Stimulated activated CD4-positive, alpha-beta T cell treated with anti-CD3 and anti-CD28 coated beads, Interleukin-1b, Interleukin-23, amount 100 ng/mL, for 1 hour (primary cell): ENCODE results near the gene ZP1.

Experiments used
- DNase-seq, 2 donors: peaks; one replicate each; pipeline ENCODE4 v3.0.0-alpha.2; 2020; ENCODE audit warnings: low read depth in 2 of 2

Gene ZP1

DNA sequence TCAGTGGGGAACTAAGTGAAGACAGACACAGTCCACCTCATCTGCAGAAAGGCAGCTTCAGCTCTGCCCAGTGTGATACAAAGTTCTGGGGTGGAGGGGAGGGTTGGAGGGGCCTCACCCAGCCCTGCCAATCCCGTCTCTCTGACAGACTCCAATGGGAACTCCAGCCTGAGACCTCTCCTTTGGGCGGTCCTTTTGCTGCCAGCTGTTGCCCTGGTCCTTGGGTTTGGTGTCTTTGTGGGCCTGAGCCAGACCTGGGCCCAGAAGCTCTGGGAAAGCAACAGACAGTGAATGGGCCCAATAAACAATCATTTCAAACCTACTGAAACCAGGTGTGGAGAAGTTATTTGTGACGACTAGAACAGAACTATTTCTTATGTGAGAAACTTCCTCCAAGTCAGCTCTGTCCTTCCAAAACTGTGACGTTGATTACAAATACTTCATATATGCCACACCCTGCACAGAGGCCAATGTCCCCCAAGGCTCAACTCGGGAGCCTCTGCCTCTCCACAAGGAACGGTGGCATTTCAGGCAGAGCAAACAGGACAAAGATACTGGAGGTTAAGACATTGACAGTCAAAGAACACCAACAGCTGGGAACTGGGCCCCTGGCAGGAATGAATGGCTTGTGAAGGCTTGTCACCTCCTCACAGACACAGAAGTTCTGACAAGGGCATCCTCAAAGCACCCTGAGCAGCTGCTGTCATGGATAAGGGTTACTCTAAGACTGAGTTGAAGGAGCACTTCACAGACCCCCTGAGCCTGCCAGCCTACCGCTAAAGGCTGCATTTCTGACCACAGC is 8.2 kb downstream of the ZP1 start:
- no peak for DNase-seq

GRCh38 chr11:60876168-60876485 is 8.8 kb downstream of the ZP1 start:
- no peak for DNase-seq

DNA sequence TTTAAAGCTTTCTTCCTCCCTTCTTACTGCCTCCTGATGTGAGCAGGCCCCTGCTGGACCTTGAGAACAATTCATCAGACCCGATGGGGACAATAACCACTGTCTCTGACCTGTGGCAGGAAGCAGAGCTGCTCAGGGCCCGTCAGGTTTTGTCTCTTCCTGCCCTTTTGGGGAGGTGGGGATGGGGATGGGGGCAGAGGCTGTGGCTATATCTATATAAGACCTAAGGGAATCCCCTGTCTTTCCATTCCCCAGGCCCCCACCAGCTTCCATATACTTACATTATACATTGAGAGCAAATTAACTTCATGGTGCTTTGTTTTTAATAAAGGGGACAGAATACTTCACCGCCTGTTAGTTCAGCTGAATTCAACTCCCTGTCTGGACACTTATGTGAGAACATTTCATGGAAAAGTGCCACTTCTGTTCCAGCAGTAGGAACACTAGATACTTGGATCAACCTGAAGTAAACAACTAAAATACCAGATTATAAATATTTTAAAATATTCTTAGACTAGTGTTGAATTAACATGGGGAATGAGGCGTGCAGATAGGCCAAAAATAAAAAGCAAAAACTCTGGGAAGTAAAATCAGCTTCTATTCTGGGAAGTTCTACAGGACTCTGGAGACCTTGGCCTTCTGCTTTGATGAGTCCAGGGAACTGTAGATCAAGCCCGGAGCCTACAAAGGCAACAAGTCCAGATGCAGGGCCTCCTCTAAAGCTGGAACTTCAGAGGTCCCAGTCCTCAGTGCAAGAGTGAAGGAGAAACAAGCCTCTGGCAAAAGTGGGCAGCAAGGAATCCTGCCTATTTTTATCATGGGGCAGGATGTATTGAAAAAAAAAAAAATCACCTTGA is 11.1 kb downstream of the ZP1 start:
- DNase-seq, result no peak

DNA sequence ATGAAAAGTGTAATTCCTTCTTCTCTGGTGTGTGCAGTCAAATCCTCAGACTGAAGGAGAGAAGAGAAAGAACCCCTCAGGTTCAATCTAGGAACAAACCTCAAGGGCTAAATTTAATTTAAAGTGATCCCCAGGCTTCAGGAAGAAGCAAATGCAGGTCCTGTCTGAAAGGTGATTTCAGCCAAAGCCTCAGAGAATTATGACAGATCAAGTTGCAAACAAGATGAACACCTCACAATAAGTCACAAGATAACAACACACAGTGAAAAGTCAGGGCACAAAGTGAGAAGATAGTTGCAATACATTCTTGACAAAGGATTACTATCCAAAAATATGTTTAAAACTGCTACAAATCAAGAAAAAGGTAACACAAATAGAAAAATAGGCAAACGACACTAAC is 11.8 kb downstream of the ZP1 start:
- DNase-seq, result no peak

GRCh38 chr11:60879971-60880588 is 12.7 kb downstream of the ZP1 start:
- no peak for DNase-seq

DNA sequence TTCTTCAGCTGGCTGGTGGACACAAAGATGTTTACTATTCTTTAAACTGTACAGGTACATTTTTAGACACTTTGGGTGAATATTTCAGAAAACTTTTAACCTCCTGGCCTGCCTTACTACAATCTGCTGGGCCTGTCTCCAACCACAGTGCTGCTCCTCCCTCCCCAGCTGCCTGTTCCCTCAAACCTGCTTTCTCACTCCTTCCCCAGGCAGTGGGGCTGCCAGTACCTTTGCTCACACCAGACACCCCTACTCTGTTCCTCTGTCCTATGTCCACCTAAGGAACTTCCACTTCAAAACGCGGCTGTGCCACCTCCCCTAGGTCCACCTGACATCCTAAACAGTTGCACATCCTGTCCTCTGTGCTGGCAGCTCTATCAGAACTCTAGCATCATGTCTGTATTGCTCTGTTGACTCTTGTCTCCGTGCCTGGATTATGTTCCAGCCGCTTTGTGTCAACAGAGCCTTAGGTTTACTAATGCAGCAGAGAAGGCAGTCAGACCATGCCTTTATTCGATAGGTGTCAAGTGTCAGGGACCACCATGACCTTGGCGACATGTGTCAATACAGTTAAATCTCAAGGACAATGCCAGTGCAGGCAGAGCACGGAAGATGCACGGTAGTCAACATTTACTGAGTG is 13.4 kb downstream of the ZP1 start:
- no peak for DNase-seq

DNA sequence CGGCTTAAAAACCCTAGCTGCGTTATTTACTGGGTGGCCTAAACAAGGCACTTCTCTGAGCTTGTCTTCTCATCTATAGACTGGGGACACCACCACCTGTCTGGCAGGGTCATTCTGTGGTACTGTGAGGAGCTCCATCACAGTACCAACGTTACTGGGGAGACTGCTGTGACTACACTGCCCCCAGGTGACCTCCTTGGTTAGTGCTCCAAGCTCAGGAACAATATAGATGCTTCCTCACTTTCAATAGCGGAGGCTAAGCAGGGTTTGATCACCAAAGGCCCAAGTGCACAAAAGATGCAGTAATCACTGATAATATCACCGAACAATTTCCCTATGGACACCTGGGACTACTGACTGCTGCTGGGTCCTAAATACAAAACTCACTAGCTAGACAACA is 20.2 kb downstream of the ZP1 start:
- no peak for DNase-seq

DNA sequence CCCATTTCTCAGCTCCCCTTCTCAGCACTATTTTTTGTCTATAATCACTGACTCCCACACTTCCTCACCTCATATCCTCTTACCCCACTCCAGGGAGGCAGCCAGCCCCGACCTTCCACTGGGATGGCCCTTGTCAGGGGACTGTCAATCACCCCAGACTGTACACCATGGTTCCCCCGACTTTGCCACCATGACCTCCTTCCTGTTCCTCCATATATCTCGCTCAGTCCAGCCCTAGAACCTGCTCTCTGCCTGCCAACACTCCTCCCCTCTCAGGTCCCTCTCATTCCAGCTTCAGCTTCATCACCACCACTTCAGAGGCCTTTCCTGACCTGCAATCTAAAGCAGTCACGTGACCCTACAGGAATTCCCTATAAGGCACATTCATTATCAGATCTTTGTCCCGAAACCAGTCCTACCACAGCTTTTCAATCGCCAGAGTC is 22.5 kb downstream of the ZP1 start:
- DNase-seq, result no peak

DNA sequence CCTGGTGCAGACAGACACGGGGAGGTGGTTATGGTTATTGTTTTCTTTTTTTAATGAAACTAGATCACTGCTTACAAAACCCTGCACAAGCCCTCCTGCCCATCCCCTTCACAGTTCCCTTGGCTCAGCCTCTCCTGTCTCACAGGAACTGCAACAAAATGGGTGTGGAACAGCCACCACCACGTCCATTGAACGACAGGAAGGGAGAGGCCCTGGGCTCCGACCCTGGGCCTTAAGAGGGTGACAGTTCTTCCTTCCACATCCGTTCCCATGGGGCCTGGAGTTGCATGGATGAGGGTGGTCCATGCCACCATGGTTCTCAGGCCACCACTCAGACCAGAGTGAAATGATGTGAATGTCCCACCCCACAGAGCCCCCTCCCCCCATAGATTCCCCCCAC is 23.4 kb downstream of the ZP1 start:
- no peak for DNase-seq

DNA sequence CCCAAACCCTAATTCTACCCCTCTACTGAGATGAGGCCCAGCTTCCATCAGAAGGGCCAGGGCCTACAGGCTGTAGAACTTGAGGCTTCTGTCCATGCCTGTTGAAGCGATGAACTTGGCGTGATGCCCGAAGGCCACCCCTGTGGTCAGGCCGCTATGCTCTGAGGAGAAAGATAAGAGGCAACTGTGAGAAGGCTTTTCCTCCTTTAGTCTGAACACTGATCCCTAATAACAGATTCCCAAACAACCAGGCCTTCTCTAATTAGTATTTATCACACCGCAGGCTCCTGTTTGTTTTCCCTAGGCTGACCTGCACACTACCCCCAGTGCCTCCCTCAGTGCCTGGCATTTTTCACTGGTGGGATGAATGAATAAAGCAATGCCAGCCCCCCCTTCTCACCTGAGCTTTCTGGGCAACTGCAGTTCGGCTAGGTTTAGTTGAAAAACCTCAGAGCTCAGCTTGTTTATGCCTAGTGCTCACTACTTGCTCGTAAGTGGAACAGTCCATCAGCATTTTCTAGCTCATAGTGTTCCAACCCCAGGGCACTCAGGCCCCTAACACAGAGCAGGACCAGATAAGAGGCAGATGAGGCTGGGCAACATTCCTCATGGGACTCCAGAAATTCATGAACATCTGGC is 23.9 kb downstream of the ZP1 start:
- no peak for DNase-seq

DNA sequence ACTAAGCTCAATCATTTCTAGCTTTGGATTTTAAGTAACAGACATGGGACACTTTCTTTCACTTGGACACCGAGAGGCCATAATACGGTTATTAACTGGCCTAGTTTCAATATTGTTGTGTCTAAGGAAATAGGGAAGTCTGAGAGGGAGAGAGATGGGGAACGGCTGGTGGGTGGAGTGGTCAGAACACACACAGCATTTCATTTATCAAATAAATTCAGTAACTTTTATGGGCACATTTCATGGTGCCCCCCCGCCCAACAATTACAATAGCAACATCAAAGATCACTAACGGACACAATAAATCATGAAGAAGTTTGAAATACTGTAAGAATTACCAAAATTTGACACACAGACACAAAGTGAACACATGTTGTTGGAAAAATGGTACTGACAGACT is 28.3 kb downstream of the ZP1 start:
- no peak for DNase-seq

DNA sequence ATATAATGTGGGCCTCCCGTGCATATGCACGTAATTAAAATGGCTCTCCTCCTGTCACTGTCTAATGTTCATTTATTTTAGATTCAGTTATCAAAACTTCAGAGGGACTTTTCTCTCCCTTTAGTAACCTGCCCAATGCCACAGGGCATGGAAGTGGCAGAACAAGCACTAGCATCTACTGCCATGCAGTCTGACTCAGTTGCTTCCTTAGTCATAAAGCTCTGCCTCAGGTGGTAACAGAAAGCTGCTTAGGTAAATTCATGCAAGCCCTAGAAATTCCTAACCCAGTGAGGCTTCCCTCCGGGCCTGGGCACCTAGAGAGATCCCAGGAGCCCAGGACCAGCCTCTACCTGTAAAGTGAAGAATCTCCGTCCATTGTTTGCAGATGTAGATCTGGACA is 30.2 kb downstream of the ZP1 start:
- no peak for DNase-seq

- DNase-seq, result no peak
Measured at GRCh38 chr11:60899046-60899936, 31.9 kb downstream of the ZP1 start.

- DNase-seq, result no peak
Measured at GRCh38 chr11:60899977-60900376, 32.6 kb downstream of the ZP1 start.

DNA sequence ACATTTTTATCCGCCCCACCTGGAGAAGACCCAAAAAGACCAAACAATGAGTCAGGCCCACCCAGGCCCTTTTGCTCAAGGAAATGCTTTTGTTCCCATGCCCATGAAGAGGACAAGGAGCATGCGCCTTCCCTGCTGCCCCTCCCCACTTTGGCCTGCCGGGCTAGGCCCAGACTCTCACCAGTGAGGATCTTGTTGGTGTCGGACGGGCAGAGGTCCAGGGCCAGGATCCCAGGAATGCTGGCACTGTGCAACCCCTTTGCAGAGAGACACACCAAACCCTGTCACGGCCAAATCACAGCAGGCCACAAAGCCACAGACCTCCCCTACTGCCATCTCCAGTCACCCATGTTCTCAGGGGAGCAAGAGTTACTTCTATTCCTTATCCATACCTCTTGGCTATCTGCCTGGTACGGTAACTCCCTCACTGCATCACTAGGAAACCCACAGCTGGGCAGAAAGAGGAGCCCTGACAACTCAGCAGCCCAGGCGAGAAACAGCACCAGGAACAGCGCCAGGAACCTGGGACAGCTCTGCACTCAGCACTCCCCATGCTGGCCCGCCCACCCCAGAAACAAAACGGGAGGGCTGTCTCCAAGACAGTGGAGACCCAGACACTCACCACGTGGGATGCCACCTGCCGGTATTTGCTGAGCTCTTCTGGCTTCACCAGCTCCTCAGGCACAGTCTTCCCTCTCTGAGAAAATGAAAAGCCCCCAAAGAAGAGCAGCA is 33.5 kb downstream of the ZP1 start:
- no peak for DNase-seq

DNA sequence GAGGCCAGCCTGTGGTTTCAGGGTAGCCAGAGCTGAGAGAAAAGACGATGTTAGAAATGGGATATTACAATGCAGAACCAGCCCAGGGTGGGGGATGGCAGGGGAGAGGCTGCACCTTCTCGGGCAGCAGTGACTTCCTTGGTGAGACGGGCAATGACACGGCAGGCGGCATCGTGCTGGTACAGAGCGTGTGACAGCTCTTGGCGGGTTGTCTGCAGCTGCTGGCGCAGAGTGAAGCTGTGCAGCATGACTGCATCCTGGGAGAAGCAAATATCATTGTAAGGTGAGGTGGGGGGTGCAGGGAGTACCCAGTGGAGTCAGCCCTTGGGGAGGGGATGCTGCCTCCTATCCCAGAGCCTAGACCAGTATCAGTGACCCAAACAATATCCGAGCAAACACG is 35.3 kb downstream of the ZP1 start:
- DNase-seq, result no peak

GRCh38 chr11:60905047-60905446 is 37.7 kb downstream of the ZP1 start:
- no peak for DNase-seq

DNA sequence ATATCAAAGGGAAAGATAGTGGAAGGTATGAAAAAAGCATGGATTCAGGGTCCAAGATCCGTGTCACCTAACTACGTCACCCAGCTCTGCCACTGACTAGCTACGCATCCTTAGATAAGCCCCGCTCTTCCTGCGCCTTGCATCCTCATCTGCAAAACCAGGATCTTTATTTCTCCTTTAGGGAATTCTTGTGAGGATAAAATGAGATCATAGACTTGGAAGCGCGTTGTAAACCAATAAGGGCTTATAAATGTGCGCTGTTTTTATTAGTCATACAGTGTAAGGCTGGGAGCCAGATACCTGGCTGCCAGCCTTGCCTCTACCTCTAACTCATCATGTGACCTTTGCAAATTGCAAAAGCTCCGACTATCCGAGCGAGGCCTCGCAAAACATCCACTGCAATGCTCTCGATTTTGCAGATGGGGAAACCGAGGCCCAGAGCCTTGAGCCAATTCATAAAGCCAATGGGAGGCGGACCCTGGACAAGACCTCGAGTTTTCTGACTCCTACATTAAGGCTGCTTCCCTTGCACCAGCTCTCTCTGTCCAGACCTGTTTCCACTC is 38.3 kb downstream of the ZP1 start:
- no peak for DNase-seq

- DNase-seq, result peak; percentile 94 to 98
Measured at GRCh38 chr11:60906132-60906972, 39.0 kb downstream of the ZP1 start, which contains the start of gene PRPF19. PRPF19 (minus strand) TSS chr11:60906585; CDS start chr11:60906382, 203 bp downstream.
